ENCODE data around the gene FAM13B. TPM values are rescaled to one million over a fixed set of nuclear protein-coding genes. Genes with fewer than 3 reads are reported as not detected.

FAM13B gene
- total and polyA plus RNA-seq, 11 donors = 6.8 to 42.0 (median 25.3) TPM

DNA sequence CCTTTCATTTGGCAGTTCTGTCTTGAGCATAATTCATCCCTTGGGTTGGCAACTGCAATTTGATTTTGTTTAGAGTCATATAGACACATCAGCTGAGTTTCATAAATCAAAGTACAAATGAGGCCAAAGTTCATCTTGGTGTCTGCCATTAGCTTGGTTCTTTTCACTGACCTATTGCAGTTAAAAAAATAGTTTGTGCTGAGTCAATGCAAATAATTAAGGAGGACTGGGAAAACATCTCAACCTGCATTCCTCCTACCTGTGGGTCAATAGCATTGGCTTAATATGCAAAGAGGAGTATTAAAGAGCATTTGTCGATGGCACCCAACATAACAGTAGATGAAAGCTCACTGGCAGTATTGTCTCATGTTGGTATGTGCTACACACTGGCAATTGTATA lies 142.0 kb downstream of the FAM13B start:
- Histone ChIP-seq H3K36me3 (no peaks in the 10 kb centered on the region), H3K27me3 (no peaks in the 10 kb centered on the region), H3K9me3 (no peaks in the 10 kb centered on the region), H3K27ac (peak overlapping the region in 2 of 12 donors; percentile 5 to 96), H3K4me3 (no peak overlapping the region), H3K4me1 (peaks cover 0 to 33% (median 11%) of the 10 kb centered on the region in 12 donors)
- DNase-seq = no peak
- TF ChIP-seq, protein P1, sequence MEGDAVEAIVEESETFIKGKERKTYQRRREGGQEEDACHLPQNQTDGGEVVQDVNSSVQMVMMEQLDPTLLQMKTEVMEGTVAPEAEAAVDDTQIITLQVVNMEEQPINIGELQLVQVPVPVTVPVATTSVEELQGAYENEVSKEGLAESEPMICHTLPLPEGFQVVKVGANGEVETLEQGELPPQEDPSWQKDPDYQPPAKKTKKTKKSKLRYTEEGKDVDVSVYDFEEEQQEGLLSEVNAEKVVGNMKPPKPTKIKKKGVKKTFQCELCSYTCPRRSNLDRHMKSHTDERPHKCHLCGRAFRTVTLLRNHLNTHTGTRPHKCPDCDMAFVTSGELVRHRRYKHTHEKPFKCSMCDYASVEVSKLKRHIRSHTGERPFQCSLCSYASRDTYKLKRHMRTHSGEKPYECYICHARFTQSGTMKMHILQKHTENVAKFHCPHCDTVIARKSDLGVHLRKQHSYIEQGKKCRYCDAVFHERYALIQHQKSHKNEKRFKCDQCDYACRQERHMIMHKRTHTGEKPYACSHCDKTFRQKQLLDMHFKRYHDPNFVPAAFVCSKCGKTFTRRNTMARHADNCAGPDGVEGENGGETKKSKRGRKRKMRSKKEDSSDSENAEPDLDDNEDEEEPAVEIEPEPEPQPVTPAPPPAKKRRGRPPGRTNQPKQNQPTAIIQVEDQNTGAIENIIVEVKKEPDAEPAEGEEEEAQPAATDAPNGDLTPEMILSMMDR (IDR thresholded peaks at IDR 0.05) = no peak
- no peak for TF ChIP-seq POLR2A (IDR thresholded peaks at IDR 0.05)
- WGBS, 4 donors = 83 to 100% (median 94%) methylated on average over 1 of the region's 1 CpG
- intact Hi-C loops (cut with DNase I) = no loop called here
- no peak for ATAC-seq

DNA sequence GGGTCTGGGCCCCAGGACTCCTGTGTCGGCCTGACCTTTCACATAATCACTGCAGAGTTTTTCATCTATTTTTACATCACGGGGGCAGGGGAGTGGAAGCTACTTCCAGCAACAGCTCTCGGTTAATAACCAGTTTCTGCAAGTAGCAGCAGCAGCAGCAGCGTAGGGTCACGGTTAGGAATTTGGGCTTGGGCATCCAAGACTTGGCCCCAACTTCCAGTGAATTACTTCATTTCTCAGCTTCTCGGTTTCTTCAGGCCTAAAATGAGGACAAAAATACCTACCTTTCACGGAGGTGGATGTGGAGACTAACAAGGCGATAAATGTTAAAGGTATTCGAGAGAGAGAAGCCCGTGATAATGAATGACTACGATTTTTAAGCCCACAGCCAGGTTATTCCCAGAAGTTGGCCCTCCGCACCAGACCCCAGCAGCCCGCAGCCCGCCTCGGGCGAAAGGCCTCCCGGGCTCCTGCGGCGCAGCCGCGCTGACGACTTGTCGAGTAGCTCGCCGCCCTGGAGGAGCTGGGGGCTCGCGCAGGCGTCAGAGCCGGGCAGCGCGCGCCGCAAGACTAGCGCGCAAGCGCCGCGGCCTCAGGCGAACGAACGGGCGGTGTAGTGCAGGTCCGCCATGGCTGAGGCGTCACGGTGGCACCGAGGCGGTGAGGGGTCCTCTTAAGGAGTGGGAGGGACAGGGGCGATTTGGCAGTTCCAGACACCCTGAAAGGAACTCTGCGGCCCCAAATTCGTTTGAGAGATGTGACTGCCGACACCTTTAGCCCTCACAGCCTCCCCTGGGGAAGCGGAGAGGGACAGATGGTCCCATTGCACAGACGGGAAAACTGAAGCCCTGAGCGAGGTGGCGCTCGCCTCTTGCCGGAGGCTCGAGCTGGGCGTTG lies 143.8 kb downstream of the FAM13B start, which contains the start of gene PKD2L2:
TSS of gene PKD2L2 (plus strand) at position 595 of the 897 bp plus-strand sequence. CDS start at position 630, 35 bp downstream.
- Histone ChIP-seq H3K9me3 (no peaks in the 10 kb centered on the region), H3K36me3 (no peaks in the 10 kb centered on the region), H3K4me1 (peaks cover 0 to 33% (median 11%) of the 10 kb centered on the region in 12 donors), H3K27ac (peak within 1 kb of the TSS; percentile 82 to 96 (median 91)), H3K4me3 (peak within 1 kb of the TSS; percentile 21 to 72 (median 59)), H3K27me3 (no peaks in the 10 kb centered on the region)
- 10 to 32% (median 15%) methylated on average over 23 to 59 of the region's 59 CpGs for WGBS, 4 donors
- intact Hi-C loops (cut with DNase I) = loop anchor here in 2 of 10 donors (5.0 kb wide), 2 partner anchors 52 to 137 kb away; partner anchors contain the start of gene HNRNPA0 (in 1 of the 2)
- DNase-seq (peak; percentile 87 to 94 (median 93)), ATAC-seq (peak; percentile 89 to 98 (median 96))
- TF ChIP-seq, protein P1 (IDR thresholded peaks at IDR 0.05) = peak in 5 of 12 donors; percentile 4 to 26 (median 14)
- TF ChIP-seq POLR2A (IDR thresholded peaks at IDR 0.05) = peak; percentile 44 to 78

DNA sequence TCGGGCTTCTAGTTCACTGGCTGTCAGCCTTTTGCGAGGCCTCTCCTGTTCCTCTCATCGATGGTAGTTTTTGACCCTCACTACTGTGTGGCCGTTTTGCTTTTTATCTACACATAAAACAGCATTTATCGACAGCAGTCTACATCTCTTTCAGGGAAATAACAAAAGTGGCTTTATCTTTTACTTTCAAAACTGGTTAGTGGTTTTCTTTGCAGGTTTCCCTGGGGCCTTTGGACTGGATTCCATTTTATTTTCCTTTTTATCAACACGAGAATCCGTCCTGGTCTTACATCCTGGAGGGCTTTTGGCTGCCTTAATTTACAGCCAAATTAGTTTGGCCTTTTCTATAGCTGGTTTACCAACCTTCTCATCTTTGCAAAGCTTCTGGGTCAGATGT lies 144.4 kb downstream of the FAM13B start:
- Histone ChIP-seq H3K4me3 (peak overlapping the region; percentile 1 to 72 (median 59)), H3K27ac (peak overlapping the region; percentile 82 to 96 (median 91)), H3K27me3 (no peaks in the 10 kb centered on the region), H3K36me3 (peaks cover 0 to 3% (median 0%) of the 10 kb centered on the region in 9 donors), H3K9me3 (no peaks in the 10 kb centered on the region), H3K4me1 (peaks cover 0 to 29% (median 9%) of the 10 kb centered on the region in 12 donors)
- ATAC-seq = no peak
- no peak for DNase-seq
- WGBS, 4 donors = 16 to 23% (median 21%) methylated on average over 7 of the region's 7 CpGs
- TF ChIP-seq, protein P1 (IDR thresholded peaks at IDR 0.05) = no peak
- TF ChIP-seq POLR2A (IDR thresholded peaks at IDR 0.05) = no peak
- intact Hi-C loops (cut with DNase I) = loop anchor here in 2 of 10 donors (5.0 kb wide), 2 partner anchors 51 to 136 kb away; partner anchors contain the start of gene HNRNPA0 (in 1 of the 2)

Other genes starting within 250 kb of the FAM13B start
- 100 to 1,000 TPM in 2 of 9 donors, 10 to 100 TPM in 6, 1 to 10 TPM in 1; 6.2 to 374 (median 27.7) TPM for gene MYOT, start 165.2 kb downstream of the FAM13B start, total RNA-seq
- gene MYOT, start 165.2 kb downstream of the FAM13B start, polyA plus RNA-seq = 100 to 1,000 TPM in 1 of 2 donors, 1 to 10 TPM in 1; 9.7 to 276 TPM
- 1 to 10 TPM in 1 of 9 donors, under 1 TPM in 7, not detected in 1; 0.37 to 1.1 (median 0.52) TPM for gene PKD2L2, start 143.6 kb downstream of the FAM13B start, total RNA-seq
- under 1 TPM in 1 of 2 donors, not detected in 1; 0.08 TPM for gene PKD2L2, start 143.6 kb downstream of the FAM13B start, polyA plus RNA-seq
- gene WNT8A, start 51.0 kb upstream of the FAM13B start, total RNA-seq = not detected
- gene WNT8A, start 51.0 kb upstream of the FAM13B start, polyA plus RNA-seq = not detected
- 1 to 10 TPM in 8 of 9 donors, under 1 TPM in 1; 0.50 to 5.1 (median 3.4) TPM for gene NME5, start 106.3 kb upstream of the FAM13B start, total RNA-seq
- 1 to 10 TPM; 2.8 to 4.2 TPM for gene NME5, start 106.3 kb upstream of the FAM13B start, polyA plus RNA-seq
- gene BRD8, start 145.6 kb upstream of the FAM13B start, total RNA-seq = 10 to 100 TPM; 16.6 to 30.2 (median 23.0) TPM
- 10 to 100 TPM; 17.6 to 22.6 TPM for gene BRD8, start 145.6 kb upstream of the FAM13B start, polyA plus RNA-seq
- gene KIF20A, start 146.0 kb upstream of the FAM13B start, total RNA-seq = 10 to 100 TPM in 1 of 9 donors, 1 to 10 TPM in 2, under 1 TPM in 5, not detected in 1; 0.14 to 12.2 (median 0.79) TPM
- under 1 TPM in 1 of 2 donors, not detected in 1; 0.12 TPM for gene KIF20A, start 146.0 kb upstream of the FAM13B start, polyA plus RNA-seq
- 10 to 100 TPM; 11.9 to 25.6 (median 17.2) TPM for gene CDC23, start 180.2 kb upstream of the FAM13B start, total RNA-seq
- 10 to 100 TPM; 10.1 to 17.4 TPM for gene CDC23, start 180.2 kb upstream of the FAM13B start, polyA plus RNA-seq
- gene GFRA3, start 241.5 kb upstream of the FAM13B start, total RNA-seq = 1 to 10 TPM in 1 of 9 donors, under 1 TPM in 8; 0.35 to 1.3 (median 0.67) TPM
- 1 to 10 TPM in 1 of 2 donors, under 1 TPM in 1; 0.40 to 1.1 TPM for gene GFRA3, start 241.5 kb upstream of the FAM13B start, polyA plus RNA-seq